Measurements from ENCODE around the gene RNF207. TPM values are rescaled to one million over a fixed set of nuclear protein-coding genes. Genes with fewer than 3 reads are reported as not detected.

Gene RNF207
- total RNA-seq, 8 experiments from 2014 or later: 1.8 to 149 (median 7.3) TPM

DNA sequence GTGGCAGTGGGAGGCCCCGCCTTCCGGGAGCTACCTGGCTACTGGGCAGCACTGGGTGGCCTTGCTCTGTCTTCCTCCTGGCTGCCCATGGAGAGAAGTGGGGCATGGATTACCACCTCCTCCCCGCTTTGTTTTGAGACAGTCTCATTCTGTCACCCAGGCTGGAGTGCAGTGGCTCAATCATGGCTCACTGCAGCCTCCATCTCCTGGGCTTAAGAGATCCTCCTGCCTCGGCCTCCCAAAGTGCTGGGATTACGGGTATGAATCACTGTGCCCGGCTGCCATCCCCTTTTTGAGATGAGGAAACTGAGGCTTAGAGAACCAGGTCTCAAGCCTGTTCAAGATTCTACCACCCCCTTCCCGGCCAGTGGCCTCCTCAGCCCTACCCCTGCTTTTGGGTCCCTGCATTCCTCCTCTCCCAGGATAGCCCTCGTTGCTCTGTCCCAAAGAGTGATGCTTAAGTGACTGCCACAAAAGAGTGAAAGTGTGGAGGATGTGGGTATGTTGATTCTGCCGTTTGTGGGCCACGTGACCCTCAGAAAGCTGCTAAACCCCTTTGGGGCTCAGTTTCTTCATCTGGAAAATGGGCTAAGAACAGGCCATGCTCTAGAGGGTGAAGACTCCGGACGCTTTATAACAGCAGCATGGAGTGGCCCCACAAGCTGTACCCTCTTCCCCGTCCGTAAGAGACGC is 45.9 kb downstream of the RNF207 start:
- WGBS, 10 experiments: 70 to 100% (median 86%) methylated on average over 1 to 8 of the region's 15 CpGs; no CpG with 5 or more reads in 4 of the 10 experiments

DNA sequence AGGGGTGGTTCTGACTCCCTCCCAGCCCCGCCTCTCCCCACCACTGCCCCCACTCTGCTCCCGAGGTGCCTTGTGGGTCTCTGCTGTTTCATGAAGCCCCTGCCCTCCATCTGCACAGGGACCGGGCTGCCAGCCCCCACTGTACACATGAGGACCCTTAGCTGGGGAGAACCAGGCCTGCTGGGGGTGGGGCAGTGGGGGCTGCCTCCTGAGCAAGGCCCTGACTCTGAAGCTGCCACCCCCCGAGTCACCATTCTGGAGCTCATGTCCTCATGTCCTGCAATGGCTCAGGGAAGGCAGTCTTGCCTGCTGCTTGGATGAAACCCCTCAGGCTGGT is 46.4 kb downstream of the RNF207 start:
- Histone ChIP-seq H3K4me3 (no peak overlapping the region), H3K27ac (no peak overlapping the region), H3K4me1 (replicated peaks in 1 of 2) (peaks cover 12 to 13% of the 10 kb centered on the region in 2 donors)
- in situ Hi-C loops (cut with MboI; ENCODE audit: low pct_unique_long_range_greater_than_20kb in 2 of 9, low sequenced_read_pairs in 9 of 9, unreplicated experiment in 9 of 9): loop anchor here in 1 of 9 experiments (10.0 kb wide), 1 partner anchor 92 kb away; no protein-coding TSS in a partner anchor
- 80% methylated on average over 1 of the region's 4 CpGs; no CpG with 5 or more reads in 9 of the 10 experiments for WGBS, 10 experiments
- ATAC-seq (replicated peaks in 6 of 8): no peak

More for the DNA sequence above, 45.9 kb downstream of the RNF207 start:
- H3K27ac ChIP-seq: no peak overlapping the region
- ATAC-seq (replicated peaks in 6 of 8): no peak
- no peak overlapping the region for H3K4me3 ChIP-seq
- in situ Hi-C loops (cut with MboI; ENCODE audit: low pct_unique_long_range_greater_than_20kb in 2 of 9, low sequenced_read_pairs in 9 of 9, unreplicated experiment in 9 of 9): loop anchor here in 1 of 9 experiments (10.0 kb wide), 1 partner anchor 93 kb away; no protein-coding TSS in a partner anchor
- peaks cover 12 to 18% of the 10 kb centered on the region in 2 donors for H3K4me1 ChIP-seq (replicated peaks in 1 of 2)

GRCh38 chr1:6253380-6253779 is 47.5 kb downstream of the RNF207 start:
- ATAC-seq (replicated peaks in 6 of 8): no peak
- WGBS, 10 experiments: 72 to 100% (median 98%) methylated on average over 1 to 9 of the region's 9 CpGs; no CpG with 5 or more reads in 2 of the 10 experiments
- no peak overlapping the region for H3K27ac ChIP-seq
- in situ Hi-C loops (cut with MboI; ENCODE audit: low pct_unique_long_range_greater_than_20kb in 2 of 9, low sequenced_read_pairs in 9 of 9, unreplicated experiment in 9 of 9): loop anchor here in 1 of 9 experiments (10.0 kb wide), 1 partner anchor 91 kb away; no protein-coding TSS in a partner anchor
- no peak overlapping the region for H3K4me3 ChIP-seq
- H3K4me1 ChIP-seq (replicated peaks in 1 of 2): peaks cover 12 to 13% of the 10 kb centered on the region in 2 donors

DNA sequence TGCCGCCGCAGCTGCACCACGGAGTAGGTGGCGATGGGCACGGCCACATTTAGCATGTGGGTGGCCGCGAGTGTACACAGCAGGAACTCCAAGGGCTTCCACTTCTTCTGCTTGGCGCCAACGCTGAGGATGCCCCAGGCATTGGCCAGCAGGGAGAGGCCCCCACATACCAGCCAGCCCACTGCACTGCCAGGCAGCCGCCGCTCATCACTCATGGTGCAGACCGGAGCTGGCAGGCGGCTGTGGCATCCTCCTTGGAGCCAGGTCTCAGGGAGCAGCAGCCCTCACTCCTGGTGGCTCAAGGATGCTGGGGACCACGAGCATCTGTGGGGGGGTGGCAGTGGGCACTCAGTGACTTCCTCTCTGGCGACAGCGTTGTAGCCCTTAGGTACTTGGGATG is 48.8 kb downstream of the RNF207 start:
- in situ Hi-C loops (cut with MboI; ENCODE audit: low pct_unique_long_range_greater_than_20kb in 2 of 9, low sequenced_read_pairs in 9 of 9, unreplicated experiment in 9 of 9): loop anchor here in 1 of 9 experiments (10.0 kb wide), 1 partner anchor 90 kb away; no protein-coding TSS in a partner anchor

GRCh38 chr1:6256645-6257044 is 50.7 kb downstream of the RNF207 start:
- 29 to 97% (median 87%) methylated on average over 3 to 13 of the region's 13 CpGs; no CpG with 5 or more reads in 3 of the 10 experiments for WGBS, 10 experiments
- H3K27ac ChIP-seq: no peak overlapping the region
- in situ Hi-C loops (cut with MboI; ENCODE audit: low pct_unique_long_range_greater_than_20kb in 2 of 9, low sequenced_read_pairs in 9 of 9, unreplicated experiment in 9 of 9): loop anchor here in 1 of 9 experiments (10.0 kb wide), 1 partner anchor 88 kb away; no protein-coding TSS in a partner anchor
- no peak overlapping the region for H3K4me3 ChIP-seq
- ATAC-seq (replicated peaks in 6 of 8): peak in 1 of 8 experiments; percentile 1
- peaks cover 12% of the 10 kb centered on the region in 2 donors for H3K4me1 ChIP-seq (replicated peaks in 1 of 2)

More for the DNA sequence above, 48.8 kb downstream of the RNF207 start:
- Histone ChIP-seq H3K27ac (no peak overlapping the region), H3K4me1 (replicated peaks in 1 of 2) (peaks cover 12% of the 10 kb centered on the region in 2 donors), H3K4me3 (no peak overlapping the region)
- WGBS, 10 experiments: 89 to 100% (median 100%) methylated on average over 1 to 16 of the region's 16 CpGs; no CpG with 5 or more reads in 3 of the 10 experiments
- ATAC-seq (replicated peaks in 6 of 8): no peak

GRCh38 chr1:6257541-6258069 is 51.7 kb downstream of the RNF207 start:
- no peak overlapping the region for H3K27ac ChIP-seq
- 87 to 100% (median 98%) methylated on average over 2 to 6 of the region's 8 CpGs; no CpG with 5 or more reads in 5 of the 10 experiments for WGBS, 10 experiments
- H3K4me1 ChIP-seq (replicated peaks in 1 of 2): peaks cover 20 to 21% of the 10 kb centered on the region in 2 donors
- no peak for ATAC-seq (replicated peaks in 6 of 8)
- H3K4me3 ChIP-seq: no peak overlapping the region
- in situ Hi-C loops (cut with MboI; ENCODE audit: low pct_unique_long_range_greater_than_20kb in 2 of 9, low sequenced_read_pairs in 9 of 9, unreplicated experiment in 9 of 9): loop anchor here in 1 of 9 experiments (10.0 kb wide), 1 partner anchor 87 kb away; no protein-coding TSS in a partner anchor

DNA sequence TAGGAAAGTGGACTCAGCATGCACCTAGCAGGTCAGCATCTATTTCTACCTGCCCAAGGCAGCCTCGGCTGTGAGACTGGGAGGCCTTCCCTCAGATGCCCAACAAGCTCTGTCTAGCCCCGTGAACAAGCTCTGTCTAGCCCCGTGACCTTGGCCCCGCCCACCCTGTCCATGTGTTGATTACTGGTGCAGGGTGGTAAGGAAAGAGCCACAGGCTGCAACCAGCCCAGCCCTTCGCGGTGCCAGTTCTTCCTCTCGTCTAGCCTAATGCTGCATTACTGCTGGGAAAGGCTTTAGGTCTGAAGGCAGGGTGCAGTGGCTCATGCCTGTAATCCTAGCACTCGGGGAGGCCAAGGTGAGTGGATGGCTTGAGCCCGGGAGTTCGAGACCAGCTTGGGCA is 52.8 kb downstream of the RNF207 start:
- in situ Hi-C loops (cut with MboI; ENCODE audit: low pct_unique_long_range_greater_than_20kb in 2 of 9, low sequenced_read_pairs in 9 of 9, unreplicated experiment in 9 of 9): loop anchor here in 1 of 9 experiments (10.0 kb wide), 1 partner anchor 86 kb away; no protein-coding TSS in a partner anchor
- Histone ChIP-seq H3K27ac (no peak overlapping the region), H3K4me1 (replicated peaks in 1 of 2) (peaks cover 20 to 22% of the 10 kb centered on the region in 2 donors), H3K4me3 (no peak overlapping the region)
- 81 to 100% (median 91%) methylated on average over 2 to 6 of the region's 10 CpGs; no CpG with 5 or more reads in 6 of the 10 experiments for WGBS, 10 experiments
- ATAC-seq (replicated peaks in 6 of 8): no peak

DNA sequence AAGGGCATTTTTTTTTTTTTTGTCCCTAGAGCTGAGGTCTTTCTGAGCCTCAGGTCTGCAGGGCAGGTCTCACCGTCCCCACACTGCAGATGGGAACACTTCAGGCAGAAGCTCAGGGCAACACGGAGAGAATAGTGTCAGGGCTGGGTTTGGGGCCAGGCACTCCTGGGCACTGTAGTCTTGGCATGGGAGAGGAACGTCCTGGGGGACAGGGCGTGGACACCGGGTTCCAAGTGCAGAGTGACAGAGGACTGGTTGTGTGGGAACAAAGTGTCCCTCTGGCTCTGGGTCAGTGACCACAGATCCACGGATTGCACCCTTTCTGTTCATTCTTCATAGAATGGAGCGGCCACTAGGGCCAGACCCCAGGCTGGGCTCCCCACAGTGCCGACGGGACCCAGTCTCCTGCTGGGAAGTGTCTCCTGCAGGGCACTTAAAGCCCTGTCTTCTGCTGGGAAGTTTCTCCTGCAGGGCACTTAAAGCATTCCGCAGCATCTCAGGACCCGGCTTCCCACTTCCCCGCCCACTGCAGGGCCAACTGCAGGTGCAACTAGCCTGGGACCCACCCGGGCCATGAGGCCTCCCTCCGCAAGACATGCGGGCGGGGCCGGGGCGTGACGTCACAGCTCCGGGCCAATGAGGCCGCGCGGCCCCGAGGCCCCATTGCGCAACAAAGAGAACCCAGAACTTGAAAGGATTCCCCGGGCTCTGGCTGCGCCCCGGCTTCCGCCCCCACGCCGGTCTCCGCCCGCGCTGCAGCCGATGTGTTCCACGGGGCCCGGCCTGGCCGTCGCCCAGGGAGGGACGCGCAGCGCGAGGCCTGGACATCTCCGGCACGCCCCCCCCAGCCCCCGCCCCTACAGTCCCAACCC is 53.8 kb downstream of the RNF207 start:
- peak; percentile 34 to 76 (median 53) for ATAC-seq (replicated peaks in 6 of 8)
- in situ Hi-C loops (cut with MboI; ENCODE audit: low pct_unique_long_range_greater_than_20kb in 2 of 9, low sequenced_read_pairs in 9 of 9, unreplicated experiment in 9 of 9): loop anchor here in 1 of 9 experiments (10.0 kb wide), 1 partner anchor 85 kb away; no protein-coding TSS in a partner anchor
- Histone ChIP-seq H3K4me3 (peak overlapping the region; percentile 57 to 88 (median 66)), H3K27ac (no peak overlapping the region), H3K4me1 (replicated peaks in 1 of 2) (peaks cover 25 to 29% of the 10 kb centered on the region in 2 donors)
- 0 to 57% (median 33%) methylated on average over 1 to 9 of the region's 46 CpGs; no CpG with 5 or more reads in 3 of the 10 experiments for WGBS, 10 experiments

DNA sequence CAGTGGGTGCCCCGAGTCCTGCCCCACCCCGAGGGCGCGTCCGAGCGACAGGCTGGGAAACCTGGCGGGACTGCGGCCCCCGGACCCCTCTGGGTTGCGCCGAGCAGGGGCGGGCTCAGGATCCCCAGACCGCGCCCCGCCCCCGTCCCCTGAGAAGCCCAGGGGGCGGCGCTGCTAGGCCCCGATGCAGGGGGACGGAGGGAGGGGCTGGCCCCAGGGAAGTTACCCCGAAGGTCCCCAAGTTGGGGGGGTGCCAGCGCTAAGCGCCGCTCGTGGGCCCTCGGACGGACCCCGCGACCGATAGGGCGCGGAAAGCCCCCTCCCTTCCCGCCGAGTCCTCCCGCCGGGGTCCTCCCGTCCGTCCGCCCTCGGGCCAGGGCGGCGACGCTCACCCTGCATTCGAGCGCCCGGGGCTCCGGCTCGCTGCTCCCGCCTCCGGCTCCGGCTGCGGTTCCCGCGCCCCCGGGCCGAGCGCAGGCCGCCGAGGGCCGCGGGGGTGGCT is 54.6 kb downstream of the RNF207 start:
- in situ Hi-C loops (cut with MboI; ENCODE audit: low pct_unique_long_range_greater_than_20kb in 2 of 9, low sequenced_read_pairs in 9 of 9, unreplicated experiment in 9 of 9): no loop called here
- Histone ChIP-seq H3K27ac (peak overlapping the region; percentile 65 to 73), H3K4me3 (peak overlapping the region; percentile 57 to 88 (median 66)), H3K4me1 (replicated peaks in 1 of 2) (peaks cover 25 to 30% of the 10 kb centered on the region in 2 donors)
- peak; percentile 6 to 49 (median 33) for ATAC-seq (replicated peaks in 6 of 8)
- 20% methylated on average over 1 of the region's 61 CpGs; no CpG with 5 or more reads in 9 of the 10 experiments for WGBS, 10 experiments

DNA sequence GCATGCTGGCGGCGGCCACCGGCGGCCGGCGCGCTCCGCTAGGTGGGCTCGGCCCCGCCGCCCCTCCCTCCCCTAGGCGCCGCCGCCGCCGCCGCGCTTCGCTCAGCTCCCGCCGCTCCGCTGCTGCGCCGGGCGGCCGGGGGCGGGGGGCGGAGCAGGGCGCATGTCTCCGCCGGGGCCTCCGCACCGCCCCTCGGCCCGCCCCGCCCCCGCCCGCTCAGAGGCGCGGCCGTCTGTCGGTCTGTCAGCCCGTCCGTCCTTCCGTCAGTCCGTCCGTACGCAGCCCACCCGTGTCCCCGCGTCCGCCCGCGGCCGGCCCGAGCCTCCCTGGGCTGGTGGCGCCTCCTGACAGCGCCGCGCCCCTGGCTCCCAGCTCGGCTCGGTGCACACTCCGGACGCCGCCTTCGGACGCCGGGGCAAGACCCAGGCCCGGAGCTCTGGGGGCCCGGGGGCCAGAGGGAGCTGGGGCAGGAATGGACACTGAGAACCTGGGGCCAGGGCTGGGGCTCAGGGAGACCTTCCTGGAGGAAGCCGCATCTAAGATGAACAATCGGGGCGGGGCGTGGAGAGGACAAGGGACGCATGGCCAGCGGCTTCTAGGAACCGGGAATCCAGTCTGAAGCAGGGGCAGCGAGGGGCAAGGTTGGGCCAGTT is 55.2 kb downstream of the RNF207 start, which contains the start of gene GPR153:
Gene GPR153 (minus strand): TSS at position 138 of the 654 bp plus-strand sequence. CDS start 6,193 bp downstream, outside the sequence.
- H3K27ac ChIP-seq: peak within 1 kb of the TSS; percentile 65 to 73
- WGBS, 10 experiments: 0% methylated on average over 1 of the region's 78 CpGs; no CpG with 5 or more reads in 8 of the 10 experiments
- in situ Hi-C loops (cut with MboI; ENCODE audit: low pct_unique_long_range_greater_than_20kb in 2 of 9, low sequenced_read_pairs in 9 of 9, unreplicated experiment in 9 of 9): no loop called here
- ATAC-seq (replicated peaks in 6 of 8): peak; percentile 27 to 65 (median 52)
- H3K4me3 ChIP-seq: peak within 1 kb of the TSS; percentile 57 to 88 (median 66)
- peaks cover 25 to 30% of the 10 kb centered on the region in 2 donors for H3K4me1 ChIP-seq (replicated peaks in 1 of 2)

- Histone ChIP-seq H3K27ac (peak overlapping the region; percentile 65 to 73), H3K4me1 (replicated peaks in 1 of 2) (peaks cover 28 to 30% of the 10 kb centered on the region in 2 donors), H3K4me3 (peak overlapping the region; percentile 57 to 88 (median 66))
- WGBS, 10 experiments: 57% methylated on average over 1 of the region's 15 CpGs; no CpG with 5 or more reads in 9 of the 10 experiments
- in situ Hi-C loops (cut with MboI; ENCODE audit: low pct_unique_long_range_greater_than_20kb in 2 of 9, low sequenced_read_pairs in 9 of 9, unreplicated experiment in 9 of 9): no loop called here
- peak in 5 of 8 experiments; percentile 57 to 66 (median 65) for ATAC-seq (replicated peaks in 6 of 8)
Observed at GRCh38 chr1:6261615-6261995, 55.7 kb downstream of the RNF207 start.

All from motor neuron (in vitro differentiated cells).